Neuronal stem cell (in vitro differentiated cells): ENCODE measurements around the gene TMEM163.

Source experiments
- DNase-seq: peaks from one replicate; pipeline ENCODE4 v3.0.0-alpha.2; 2013; ENCODE audit warnings: low spot score
- H2AFZ ChIP-seq: one replicate; pipeline ENCODE4 v1.6.1; 2013; ENCODE audit warnings: mild to moderate bottlenecking, low read length, inconsistent platforms
- H2AK5ac ChIP-seq: 2 replicates; pipeline ENCODE4 v1.6.1; 2013; ENCODE audit warnings: low read depth, mild to moderate bottlenecking, inconsistent platforms, low read length, moderate library complexity, mixed read lengths
- H2BK120ac ChIP-seq: 2 replicates; pipeline ENCODE4 v1.6.1; 2013; ENCODE audit warnings: low read depth, mild to moderate bottlenecking, inconsistent platforms, low read length, moderate library complexity, mixed read lengths
- H2BK12ac ChIP-seq: one replicate; pipeline ENCODE4 v1.6.1; 2013; ENCODE audit warnings: low read length, inconsistent platforms
- H2BK15ac ChIP-seq: 2 replicates; pipeline ENCODE4 v1.6.1; 2013; ENCODE audit warnings: mild to moderate bottlenecking, low read length, inconsistent platforms, mixed read lengths
- H2BK5ac ChIP-seq: one replicate; pipeline ENCODE4 v1.6.1; 2013; ENCODE audit warnings: inconsistent platforms, mild to moderate bottlenecking, low read length, moderate library complexity
- H3K14ac ChIP-seq: one replicate; pipeline ENCODE4 v1.6.1; 2013; ENCODE audit warnings: low read length, inconsistent platforms
- H3K18ac ChIP-seq: 2 replicates; pipeline ENCODE4 v1.6.1; 2013; ENCODE audit warnings: low read length, inconsistent platforms
- H3K23ac ChIP-seq: 2 replicates; pipeline ENCODE4 v1.6.1; 2013; ENCODE audit warnings: low read depth, mild to moderate bottlenecking, mixed read lengths, low read length, inconsistent platforms; ENCODE audit not compliant: poor library complexity
- H3K27ac ChIP-seq: replicated peaks from 3 replicates; pipeline ENCODE4 v1.5.1; 2013; ENCODE audit warnings: low read length, inconsistent platforms
- H3K27me3 ChIP-seq, 3 experiments: 2 replicates each; pipeline ENCODE4 v1.6.1; 2013; ENCODE audit warnings: low read length in 3 of 3, mild to moderate bottlenecking in 2 of 3, inconsistent platforms in 1 of 3, low read depth in 1 of 3, mixed read lengths in 1 of 3, moderate library complexity in 1 of 3; ENCODE audit not compliant: control insufficient read depth in 3 of 3, insufficient read depth in 3 of 3
- H3K36me3 ChIP-seq, 2 donors: replicated peaks in 1 of 2; 2 replicates each; pipeline ENCODE4 v1.6.1; 2013; ENCODE audit warnings: low read length in 2 of 2; ENCODE audit not compliant: control insufficient read depth in 2 of 2, insufficient read depth in 2 of 2
- H3K4ac ChIP-seq: 2 replicates; pipeline ENCODE4 v1.6.1; 2013; ENCODE audit warnings: inconsistent platforms, mild to moderate bottlenecking, low read length, moderate library complexity
- H3K4me1 ChIP-seq, 2 donors: 1 replicate in 1 of 2; 2 replicates in 1 of 2; pipeline ENCODE4 v1.6.1; 2013; ENCODE audit warnings: low read length in 2 of 2, low read depth in 1 of 2; ENCODE audit not compliant: control insufficient read depth in 2 of 2, insufficient read depth in 1 of 2
- H3K4me2 ChIP-seq: one replicate; pipeline ENCODE4 v1.6.1; 2013; ENCODE audit warnings: mild to moderate bottlenecking, low read length, inconsistent platforms; ENCODE audit not compliant: insufficient read depth, poor library complexity, severe bottlenecking
- H3K4me3 ChIP-seq, 2 donors: 2 replicates each; pipeline ENCODE4 v1.5.1; 2013; ENCODE audit warnings: low read length in 2 of 2, mild to moderate bottlenecking in 2 of 2, inconsistent platforms in 1 of 2, moderate library complexity in 1 of 2
- H3K79me1 ChIP-seq: one replicate; pipeline ENCODE4 v1.6.1; 2013; ENCODE audit warnings: low read depth, mild to moderate bottlenecking, inconsistent platforms, low read length, moderate library complexity
- H3K9ac ChIP-seq: one replicate; pipeline ENCODE4 v1.6.1; 2013; ENCODE audit warnings: mild to moderate bottlenecking, low read depth, low read length, inconsistent platforms; ENCODE audit not compliant: poor library complexity
- H3K9me3 ChIP-seq, 2 donors: replicated peaks in 1 of 2; 2 replicates each; pipeline versions ENCODE3 to v1.6.1; 2013; ENCODE audit warnings: low read length in 2 of 2, mild to moderate bottlenecking in 2 of 2, inconsistent platforms in 1 of 2, low read depth in 1 of 2, mixed read lengths in 1 of 2, moderate library complexity in 1 of 2; ENCODE audit not compliant: control insufficient read depth in 2 of 2, insufficient read depth in 1 of 2
- H4K8ac ChIP-seq: one replicate; pipeline ENCODE4 v1.6.1; 2013; ENCODE audit warnings: low read depth, mild to moderate bottlenecking, inconsistent platforms, low read length, moderate library complexity
- H4K91ac ChIP-seq: one replicate; pipeline ENCODE4 v1.6.1; 2013; ENCODE audit warnings: low read length, low read depth, mild to moderate bottlenecking, inconsistent platforms; ENCODE audit not compliant: poor library complexity
- WGBS, 2 donors: extraction: QIAGEN DNeasy Blood & Tissue Kit; methylation state at CpG; one replicate each; pipeline ENCODE4 v1.1.7; 2013; ENCODE audit warnings: missing lambda C conversion rate in 2 of 2, mixed read lengths in 1 of 2; ENCODE audit not compliant: insufficient read length in 2 of 2, insufficient replicate concordance in 1 of 2; ENCODE audit errors: extremely low coverage in 2 of 2; 5-methylcytosine and 5-hydroxymethylcytosine counted together

The TMEM163 gene

DNA sequence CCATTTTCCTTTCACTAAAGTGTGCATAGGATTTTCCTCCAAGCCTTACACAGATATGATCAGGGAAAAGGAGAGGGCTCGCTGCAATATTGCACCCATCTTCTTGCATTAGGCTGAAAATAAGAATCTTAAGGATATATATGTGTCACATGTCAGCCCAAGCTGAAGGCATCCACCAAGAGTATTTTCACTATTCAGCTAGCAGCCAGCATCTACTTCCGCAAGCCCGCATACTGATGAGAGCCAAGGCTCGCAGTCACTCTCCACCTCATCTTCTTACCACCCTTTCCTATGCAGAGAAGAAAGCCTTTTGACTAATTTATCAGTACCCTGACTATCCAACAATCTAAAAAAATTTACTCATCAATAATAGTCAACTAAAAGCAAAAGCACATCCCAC, 6.1 kb downstream of the TMEM163 start:
- no peak overlapping the region for H2BK5ac ChIP-seq
- no peak overlapping the region for H2AFZ ChIP-seq
- H2AK5ac ChIP-seq: no peak overlapping the region
- no peak overlapping the region for H3K18ac ChIP-seq
- peaks cover 0 to 60% (median 15%) of the 10 kb centered on the region in 3 experiments for H3K27me3 ChIP-seq
- no peak overlapping the region for H3K4ac ChIP-seq
- H3K23ac ChIP-seq: no peak overlapping the region
- H3K4me1 ChIP-seq: no peaks in the 10 kb centered on the region
- no peak overlapping the region for H4K91ac ChIP-seq
- H3K4me3 ChIP-seq: no peak overlapping the region
- H3K4me2 ChIP-seq: no peak overlapping the region
- no peaks in the 10 kb centered on the region for H3K36me3 ChIP-seq
- H3K9me3 ChIP-seq: no peaks in the 10 kb centered on the region
- no peak overlapping the region for H3K9ac ChIP-seq
- no CpG with 5 or more reads among the region's 4 CpGs for WGBS, 2 donors
- H3K14ac ChIP-seq: no peak overlapping the region
- H3K79me1 ChIP-seq: peaks cover 1% of the 10 kb centered on the region
- H2BK12ac ChIP-seq: no peak overlapping the region
- H2BK15ac ChIP-seq: no peak overlapping the region
- H3K27ac ChIP-seq: no peak overlapping the region
- H4K8ac ChIP-seq: no peak overlapping the region
- no peak overlapping the region for H2BK120ac ChIP-seq
- no peak for DNase-seq

DNA sequence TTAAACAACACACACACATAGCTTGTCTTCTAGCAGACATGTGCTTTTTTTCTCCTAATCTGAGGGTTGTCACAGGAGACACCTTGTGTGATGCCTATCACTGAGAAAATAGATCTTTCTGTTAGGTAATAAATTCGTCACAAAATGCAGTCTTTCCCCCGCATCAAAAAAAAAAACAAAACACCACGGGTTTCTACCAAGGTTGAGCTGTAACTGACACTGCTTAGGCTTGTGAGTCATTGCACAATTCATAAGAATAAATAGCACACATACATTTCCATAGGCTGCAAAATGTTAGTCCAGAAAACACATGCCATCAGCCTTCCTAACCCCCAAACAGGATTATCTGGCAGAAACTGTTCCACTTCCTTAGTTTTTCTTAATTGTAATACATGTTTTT, 6.5 kb downstream of the TMEM163 start:
- H3K9me3 ChIP-seq: no peaks in the 10 kb centered on the region
- H2BK5ac ChIP-seq: no peak overlapping the region
- no peak overlapping the region for H4K8ac ChIP-seq
- no peaks in the 10 kb centered on the region for H3K36me3 ChIP-seq
- no peak overlapping the region for H2BK15ac ChIP-seq
- H3K4me2 ChIP-seq: no peak overlapping the region
- H2BK120ac ChIP-seq: no peak overlapping the region
- H3K4ac ChIP-seq: no peak overlapping the region
- H3K27ac ChIP-seq: no peak overlapping the region
- no peak overlapping the region for H2AK5ac ChIP-seq
- H3K9ac ChIP-seq: no peak overlapping the region
- no peak overlapping the region for H4K91ac ChIP-seq
- DNase-seq: no peak
- H2AFZ ChIP-seq: no peak overlapping the region
- H3K18ac ChIP-seq: no peak overlapping the region
- WGBS, 2 donors: no CpG with 5 or more reads among the region's 3 CpGs
- peaks cover 2% of the 10 kb centered on the region for H3K79me1 ChIP-seq
- no peak overlapping the region for H3K14ac ChIP-seq
- H3K4me3 ChIP-seq: no peak overlapping the region
- H2BK12ac ChIP-seq: no peak overlapping the region
- no peak overlapping the region for H3K23ac ChIP-seq
- H3K4me1 ChIP-seq: no peaks in the 10 kb centered on the region
- peaks cover 0 to 56% (median 11%) of the 10 kb centered on the region in 3 experiments for H3K27me3 ChIP-seq

DNA sequence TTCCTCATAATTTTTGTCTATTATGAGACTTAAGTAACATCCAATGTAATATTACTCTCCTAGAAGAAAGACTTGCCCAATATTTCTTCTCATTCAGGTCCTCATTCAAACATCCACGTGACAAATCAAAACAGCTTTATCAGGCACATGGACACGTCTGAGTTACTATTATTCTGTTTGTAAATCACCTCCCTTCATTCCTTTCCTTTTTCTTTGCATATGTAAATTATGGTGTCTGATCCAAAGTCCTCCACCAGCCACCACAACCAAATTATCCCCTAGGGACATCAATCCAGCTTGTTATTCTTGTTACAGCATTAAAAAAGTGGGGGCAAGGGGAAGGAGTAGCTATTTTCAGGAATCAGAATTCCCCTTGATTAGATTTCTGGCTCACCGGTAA, 7.1 kb downstream of the TMEM163 start:
- H3K4me3 ChIP-seq: no peak overlapping the region
- no peak overlapping the region for H3K23ac ChIP-seq
- no peak overlapping the region for H3K4ac ChIP-seq
- DNase-seq: no peak
- H4K8ac ChIP-seq: no peak overlapping the region
- no peak overlapping the region for H3K9ac ChIP-seq
- no peak overlapping the region for H2BK12ac ChIP-seq
- H3K36me3 ChIP-seq: no peaks in the 10 kb centered on the region
- WGBS, 2 donors: no CpG with 5 or more reads among the region's 3 CpGs
- H2BK120ac ChIP-seq: no peak overlapping the region
- H4K91ac ChIP-seq: no peak overlapping the region
- no peak overlapping the region for H2AFZ ChIP-seq
- H3K27me3 ChIP-seq: peaks cover 0 to 50% (median 5%) of the 10 kb centered on the region in 3 experiments
- peaks cover 3% of the 10 kb centered on the region in 2 donors for H3K4me1 ChIP-seq
- peaks cover 2% of the 10 kb centered on the region for H3K79me1 ChIP-seq
- H2BK5ac ChIP-seq: no peak overlapping the region
- H3K9me3 ChIP-seq: no peaks in the 10 kb centered on the region
- no peak overlapping the region for H2BK15ac ChIP-seq
- H3K27ac ChIP-seq: no peak overlapping the region
- H3K18ac ChIP-seq: no peak overlapping the region
- no peak overlapping the region for H2AK5ac ChIP-seq
- H3K4me2 ChIP-seq: no peak overlapping the region
- no peak overlapping the region for H3K14ac ChIP-seq

DNA sequence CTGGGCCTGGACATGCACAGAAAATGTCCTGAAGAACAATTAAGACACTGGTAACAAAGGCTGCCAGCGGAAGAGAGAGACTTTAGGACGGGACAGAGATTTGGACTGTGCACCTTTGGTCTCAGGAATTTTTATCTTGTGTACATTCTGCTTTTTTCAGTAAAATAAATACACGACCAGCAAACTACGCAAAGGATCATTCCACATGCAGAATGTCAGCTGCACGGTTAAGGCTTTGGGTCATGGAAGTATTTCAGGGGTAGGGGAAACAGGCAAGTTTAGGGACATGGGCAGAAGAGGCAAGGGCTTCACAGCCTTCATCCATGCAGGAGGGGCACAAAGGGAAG, 11.5 kb downstream of the TMEM163 start:
- H3K4me2 ChIP-seq: no peak overlapping the region
- WGBS, 2 donors: no CpG with 5 or more reads among the region's 5 CpGs
- DNase-seq: no peak
- no peaks in the 10 kb centered on the region for H3K36me3 ChIP-seq
- H3K27me3 ChIP-seq: peaks cover 0 to 10% (median 0%) of the 10 kb centered on the region in 3 experiments
- no peak overlapping the region for H3K18ac ChIP-seq
- H2BK12ac ChIP-seq: no peak overlapping the region
- no peak overlapping the region for H2BK120ac ChIP-seq
- peak overlapping the region; percentile 79 for H2AFZ ChIP-seq
- H2BK15ac ChIP-seq: no peak overlapping the region
- H3K23ac ChIP-seq: peak overlapping the region; percentile 45
- H2AK5ac ChIP-seq: no peak overlapping the region
- no peak overlapping the region for H4K8ac ChIP-seq
- H4K91ac ChIP-seq: no peak overlapping the region
- H3K4ac ChIP-seq: no peak overlapping the region
- no peak overlapping the region for H3K27ac ChIP-seq
- no peak overlapping the region for H3K9ac ChIP-seq
- H3K14ac ChIP-seq: peak overlapping the region; percentile 85
- peaks cover 3 to 17% of the 10 kb centered on the region in 2 donors for H3K4me1 ChIP-seq
- H2BK5ac ChIP-seq: no peak overlapping the region
- H3K4me3 ChIP-seq: no peak overlapping the region
- H3K9me3 ChIP-seq: no peaks in the 10 kb centered on the region
- H3K79me1 ChIP-seq: peaks cover 2% of the 10 kb centered on the region
